H1 (cell line): ENCODE data around the gene SLN. TPM values are rescaled to one million over a fixed set of nuclear protein-coding genes. Genes with fewer than 3 reads are reported as not detected.

Source experiments
- CTCF ChIA-PET: fragments of 300-600 bp; sonication (Branson Sonifier 250); formaldehyde crosslinking; loops from one replicate; lab custom pipeline; 2021; ENCODE audit not compliant: partially characterized antibody; lab: Charles Lee
- POLR2A ChIA-PET: fragments of 300-600 bp; sonication (Branson Sonifier 250); formaldehyde crosslinking; loops from one replicate; lab custom pipeline; 2021; ENCODE audit warnings: inconsistent platforms; ENCODE audit not compliant: partially characterized antibody; lab: Charles Lee
- DNase-seq, 2 experiments: peaks; one replicate each; pipeline versions ENCODE4 v3.0.0 to v3.0.0-alpha.2; 2010 to 2022; ENCODE audit warnings: low spot score in 2 of 2, low read depth in 1 of 2, mixed read lengths in 1 of 2
- FAIRE-seq: peaks from 2 replicates; lab custom pipeline; 2011; peaks lifted over from hg19 to GRCh38; lab: Jason Lieb, UNC
- H2AFZ ChIP-seq: 2 replicates; pipeline ENCODE4 v1.8.1; 2012; ENCODE audit warnings: low read length, inconsistent platforms
- H2AK5ac ChIP-seq: 2 replicates; pipeline ENCODE4 v1.6.1; 2013; ENCODE audit warnings: low read depth, low read length
- H2BK120ac ChIP-seq: replicated peaks from 2 replicates; pipeline ENCODE3; 2013; ENCODE audit warnings: low read depth, low read length, inconsistent platforms
- H2BK12ac ChIP-seq: 2 replicates; pipeline ENCODE4 v1.6.1; 2013; ENCODE audit warnings: low read depth, low read length
- H2BK15ac ChIP-seq: 2 replicates; pipeline ENCODE4 v1.6.1; 2013; ENCODE audit warnings: low read length
- H2BK20ac ChIP-seq: 2 replicates; pipeline ENCODE4 v1.6.1; 2013; ENCODE audit warnings: low read length
- H2BK5ac ChIP-seq: 2 replicates; pipeline ENCODE4 v1.6.1; 2013; ENCODE audit warnings: low read depth, low read length
- H3K14ac ChIP-seq: 2 replicates; pipeline ENCODE4 v1.6.1; 2013; ENCODE audit warnings: inconsistent platforms; ENCODE audit not compliant: insufficient read length
- H3K18ac ChIP-seq: 2 replicates; pipeline ENCODE4 v1.6.1; 2013; ENCODE audit warnings: low read length; ENCODE audit errors: extremely low read depth
- H3K23ac ChIP-seq: 2 replicates; pipeline ENCODE4 v1.6.1; 2013; ENCODE audit warnings: inconsistent platforms; ENCODE audit not compliant: insufficient read length
- H3K23me2 ChIP-seq: 2 replicates; pipeline ENCODE4 v1.6.1; 2013; ENCODE audit warnings: low read depth, low read length
- H3K27ac ChIP-seq: 2 replicates; pipeline ENCODE4 v1.6.1; 2011; ENCODE audit warnings: low read depth, low read length, inconsistent platforms
- H3K27me3 ChIP-seq, 4 experiments: replicated peaks in 1 of 4; 1 replicate in 1 of 4; 2 replicates in 3 of 4; pipeline versions ENCODE4 v1.6.1 to v1.8.1; 2011 to 2013; ENCODE audit warnings: low read length in 3 of 4, mild to moderate bottlenecking in 3 of 4, inconsistent platforms in 2 of 4, mixed read lengths in 2 of 4, moderate library complexity in 1 of 4; ENCODE audit not compliant: control insufficient read depth in 3 of 4, insufficient read depth in 3 of 4; ENCODE audit errors: extremely low read depth in 1 of 4
- H3K36me3 ChIP-seq, 4 experiments: 2 replicates each; pipeline versions ENCODE4 v1.6.1 to v1.8.1; 2011 to 2013; ENCODE audit warnings: mild to moderate bottlenecking in 4 of 4, low read length in 3 of 4, moderate library complexity in 2 of 4, control low read depth in 1 of 4, inconsistent platforms in 1 of 4; ENCODE audit not compliant: insufficient read depth in 4 of 4, control insufficient read depth in 2 of 4
- H3K4ac ChIP-seq: replicated peaks from 2 replicates; pipeline ENCODE3; 2013; ENCODE audit warnings: low read length, low read depth, mixed read lengths, inconsistent platforms; ENCODE audit not compliant: insufficient read length
- H3K4me1 ChIP-seq, 4 experiments: replicated peaks in 1 of 4; 1 replicate in 1 of 4; 2 replicates in 3 of 4; pipeline versions ENCODE4 v1.6.1 to v1.8.1; 2011 to 2013; ENCODE audit warnings: low read length in 3 of 4, inconsistent platforms in 2 of 4, mixed read lengths in 1 of 4; ENCODE audit not compliant: insufficient read depth in 4 of 4, control insufficient read depth in 3 of 4
- H3K4me2 ChIP-seq, 2 experiments: 2 replicates each; pipeline versions ENCODE4 v1.6.1 to v1.8.1; 2011 to 2013; ENCODE audit warnings: low read depth in 2 of 2, low read length in 2 of 2, control low read depth in 1 of 2, inconsistent platforms in 1 of 2, mild to moderate bottlenecking in 1 of 2; ENCODE audit not compliant: insufficient read depth in 1 of 2
- H3K4me3 ChIP-seq, 4 experiments: fragments of 200-600, 300-600 bp in 1 of 4; sonication (generic), shearing (Covaris generic), sonication (Bioruptor Twin) in 1 of 4; 2 replicates each; pipeline versions ENCODE4 v1.5.1 to v1.8.1; 2011 to 2016; ENCODE audit warnings: low read length in 4 of 4, low read depth in 3 of 4, control low read depth in 2 of 4, inconsistent platforms in 2 of 4, mild to moderate bottlenecking in 2 of 4, mixed read lengths in 1 of 4, moderate library complexity in 1 of 4; ENCODE audit not compliant: insufficient read depth in 2 of 4; ENCODE audit errors: extremely low read depth in 1 of 4
- H3K56ac ChIP-seq: replicated peaks from 2 replicates; pipeline ENCODE3; 2013; ENCODE audit warnings: low read depth, mild to moderate bottlenecking, mixed read lengths, low read length, inconsistent platforms; ENCODE audit not compliant: insufficient read length
- H3K79me1 ChIP-seq: 2 replicates; pipeline ENCODE4 v1.6.1; 2013; ENCODE audit warnings: low read depth, low read length, control low read depth
- H3K79me2 ChIP-seq, 2 experiments: 2 replicates each; pipeline versions ENCODE4 v1.6.1 to v1.8.1; 2012 to 2013; ENCODE audit warnings: low read length in 2 of 2, mild to moderate bottlenecking in 2 of 2, inconsistent platforms in 1 of 2; ENCODE audit not compliant: insufficient read depth in 2 of 2, control insufficient read depth in 1 of 2
- H3K9ac ChIP-seq, 4 experiments: replicated peaks in 1 of 4; 1 replicate in 1 of 4; 2 replicates in 3 of 4; pipeline versions ENCODE4 v1.6.1 to v1.8.1; 2011 to 2013; ENCODE audit warnings: low read depth in 3 of 4, low read length in 3 of 4, control low read depth in 2 of 4, mild to moderate bottlenecking in 2 of 4, moderate library complexity in 2 of 4, inconsistent platforms in 1 of 4; ENCODE audit errors: extremely low read depth in 1 of 4
- H3K9me3 ChIP-seq, 2 experiments: 2 replicates each; pipeline versions ENCODE4 v1.6.1 to v1.8.1; 2012 to 2013; ENCODE audit warnings: mild to moderate bottlenecking in 2 of 2, moderate library complexity in 2 of 2, control low read depth in 1 of 2, inconsistent platforms in 1 of 2, low read depth in 1 of 2, low read length in 1 of 2, mixed read lengths in 1 of 2; ENCODE audit not compliant: insufficient read depth in 2 of 2
- H4K20me1 ChIP-seq, 2 experiments: replicated peaks in 1 of 2; 2 replicates each; pipeline versions ENCODE3 to v1.8.1; 2011 to 2013; ENCODE audit warnings: inconsistent platforms in 2 of 2, low read length in 2 of 2, mild to moderate bottlenecking in 1 of 2; ENCODE audit not compliant: insufficient read depth in 2 of 2, control insufficient read depth in 1 of 2
- H4K5ac ChIP-seq: 2 replicates; pipeline ENCODE4 v1.6.1; 2013; ENCODE audit warnings: low read length, low read depth, mixed read lengths, inconsistent platforms; ENCODE audit not compliant: insufficient read length
- H4K8ac ChIP-seq: 2 replicates; pipeline ENCODE4 v1.8.0; 2013; ENCODE audit warnings: mild to moderate bottlenecking, moderate library complexity, low read length, inconsistent platforms; ENCODE audit not compliant: insufficient read depth; ENCODE audit errors: extremely low read depth
- H4K91ac ChIP-seq: replicated peaks from 2 replicates; pipeline ENCODE3; 2013; ENCODE audit warnings: low read length, mixed read lengths, inconsistent platforms; ENCODE audit not compliant: insufficient read length
- CBX8 ChIP-seq: fragments of 300-800, 300-1000 bp; sonication (generic); IDR thresholded peaks from 2 replicates; pipeline ENCODE4 v1.7.1; 2016; ENCODE audit warnings: low read depth, low read length, borderline replicate concordance
- EGR1 ChIP-seq: IDR thresholded peaks from 2 replicates; pipeline ENCODE4 v1.6.1; 2011; ENCODE audit warnings: low read depth, low read length, borderline replicate concordance
- FOSL1 ChIP-seq: IDR thresholded peaks from 2 replicates; pipeline ENCODE4 v1.6.1; 2011; ENCODE audit warnings: mild to moderate bottlenecking, low read depth, low read length, moderate library complexity; ENCODE audit not compliant: insufficient read depth
- JUND ChIP-seq: IDR thresholded peaks from 2 replicates; pipeline ENCODE4 v1.6.1; 2011; ENCODE audit warnings: mild to moderate bottlenecking, improper control_type of control experiment, low read length
- NANOG ChIP-seq: IDR thresholded peaks from 2 replicates; pipeline ENCODE4 v1.6.1; 2011; ENCODE audit warnings: low read length, low read depth, mild to moderate bottlenecking, inconsistent platforms; ENCODE audit not compliant: insufficient read depth, poor library complexity, severe bottlenecking
- POU5F1 ChIP-seq: IDR thresholded peaks from 2 replicates; pipeline ENCODE4 v1.6.1; 2011; ENCODE audit warnings: low read depth, mild to moderate bottlenecking, low read length, moderate library complexity
- RFX5 ChIP-seq: IDR thresholded peaks from 2 replicates; pipeline ENCODE4 v1.6.1; 2011; ENCODE audit warnings: low read depth, low read length, improper control_type of control experiment, borderline replicate concordance
- RNF2 ChIP-seq: fragments of 200-900, 300-1000 bp; sonication (generic); IDR thresholded peaks from 2 replicates; pipeline ENCODE4 v1.7.1; 2016; ENCODE audit warnings: borderline replicate concordance, low read depth, mild to moderate bottlenecking, antibody characterized with exemption, low read length; ENCODE audit not compliant: poor library complexity, severe bottlenecking; ENCODE audit errors: missing control alignments
- SAP30 ChIP-seq: fragments of 300-600 bp; sonication (generic); IDR thresholded peaks from 2 replicates; pipeline ENCODE4 v1.7.1; 2012; ENCODE audit warnings: low read length, moderate library complexity, mild to moderate bottlenecking, inconsistent platforms; ENCODE audit not compliant: insufficient read depth, insufficient replicate concordance
- TAF7 ChIP-seq: optimal IDR thresholded peaks from 2 replicates; pipeline ENCODE3; 2011; ENCODE audit warnings: low read depth, mild to moderate bottlenecking, inconsistent platforms, low read length, moderate library complexity, borderline replicate concordance
- YY1 ChIP-seq: IDR thresholded peaks from 2 replicates; pipeline ENCODE4 v1.6.1; 2011; ENCODE audit warnings: low read depth, mild to moderate bottlenecking, low read length
- WGBS, 2 experiments: shearing (Covaris generic) in 1 of 2; methylation state at CpG; one replicate each; pipeline versions ENCODE4 v1.1.6 to v1.1.7; 2013 to 2015; ENCODE audit warnings: low lambda C conversion rate in 2 of 2, mixed read lengths in 2 of 2, inconsistent platforms in 1 of 2, low coverage in 1 of 2, missing lambda C conversion rate in 1 of 2; ENCODE audit not compliant: insufficient replicate concordance in 2 of 2, insufficient coverage in 1 of 2, insufficient read length in 1 of 2; ENCODE audit errors: extremely low coverage in 1 of 2, missing lambda C conversion rate in 1 of 2; 5-methylcytosine and 5-hydroxymethylcytosine counted together
- polyA plus RNA-seq, 7 experiments: library from polyadenylated mRNA; depleted of rRNA in 3 of 7; stranded (reverse) in 5 of 7; unstranded in 2 of 7; fragments of >200 nt in 5 of 7; fragments of 200-250 nt in 2 of 7; gene quantifications; 1 replicate in 5 of 7; 2 replicates in 1 of 7; 4 replicates in 1 of 7; pipeline versions ENCODE4 v1.2.1 to v1.2.3, GENCODE V29; 2011 to 2013; ENCODE audit warnings: missing spikeins in 2 of 7, mixed read lengths in 2 of 7
- total RNA-seq: library from RNA; stranded (reverse); fragmentation: NEBNext Ultra II Directional; extraction: Animal tissue kit (Norgen Biotek cat#: 25700); gene quantifications from 2 replicates; pipeline ENCODE4 v1.2.1, GENCODE V29; 2021

The SLN gene
- total and polyA plus RNA-seq, 2 of the 8 experiments (the other 6 are each of a cell fraction or from before 2014, with no cell fraction given) = not detected

DNA sequence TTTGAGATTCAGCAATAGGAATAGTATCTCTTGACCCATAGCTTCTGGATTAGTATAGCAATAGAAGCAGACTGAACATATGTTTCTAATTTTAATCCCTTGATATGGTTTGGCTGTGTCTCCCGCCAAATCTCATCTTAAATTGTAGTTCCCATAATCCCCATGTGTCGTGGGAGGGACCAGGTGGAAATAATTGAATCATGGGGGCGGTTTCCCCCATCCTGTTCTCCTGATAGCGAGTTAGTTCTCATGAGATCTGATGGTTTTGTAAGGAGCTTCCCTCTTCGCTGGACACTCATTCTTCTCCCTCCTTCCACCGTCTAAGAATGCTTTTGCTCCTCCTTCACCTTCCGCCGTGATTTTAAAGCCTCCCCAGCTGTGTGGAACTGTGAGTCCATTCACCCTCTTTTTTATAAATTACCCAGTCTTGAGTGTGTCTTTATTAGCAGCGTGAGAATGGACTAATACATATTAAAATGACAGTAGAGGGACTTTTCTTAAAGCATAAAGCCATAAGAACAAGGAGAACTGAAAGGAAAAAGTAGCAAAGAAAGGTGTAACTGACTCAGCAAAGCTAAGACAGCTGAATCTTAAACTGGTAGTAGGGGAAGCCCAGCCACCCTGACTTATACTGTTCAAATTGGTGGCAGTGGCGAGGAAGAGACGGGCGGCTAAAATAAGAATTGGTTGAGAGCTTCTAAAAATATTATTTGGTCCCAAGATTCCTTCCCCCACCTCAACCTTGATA is 20.3 kb upstream of the SLN start:
- ChIA-PET POLR2A (no interaction called here), CTCF (interaction anchor here (0.6 to 4.2 kb wide), 5 partner anchors 9 to 290 kb away, joined by 3 to 27 read pairs (median 3); no protein-coding TSS in a partner anchor)
- Histone ChIP-seq H2BK12ac (no peak overlapping the region), H4K20me1 (no peaks in the 10 kb centered on the region), H3K36me3 (no peaks in the 10 kb centered on the region), H3K79me2 (no peaks in the 10 kb centered on the region), H2AFZ (no peak overlapping the region), H2BK20ac (no peak overlapping the region), H3K4me1 (no peaks in the 10 kb centered on the region), H3K27ac (no peak overlapping the region), H4K5ac (no peak overlapping the region), H3K18ac (no peak overlapping the region), H3K56ac (no peak overlapping the region), H2AK5ac (no peak overlapping the region), H3K4me2 (no peak overlapping the region), H3K79me1 (no peaks in the 10 kb centered on the region), H3K9me3 (no peaks in the 10 kb centered on the region), H2BK120ac (no peak overlapping the region), H2BK5ac (no peak overlapping the region), H4K91ac (no peak overlapping the region), H3K14ac (no peak overlapping the region), H3K23me2 (no peaks in the 10 kb centered on the region), H3K4ac (no peak overlapping the region), H3K9ac (no peak overlapping the region), H4K8ac (no peak overlapping the region), H3K27me3 (no peaks in the 10 kb centered on the region), H3K4me3 (no peak overlapping the region), H2BK15ac (no peak overlapping the region), H3K23ac (no peak overlapping the region)
- DNase-seq = no peak
- WGBS, 2 experiments = 83% methylated on average over 12 of the region's 12 CpGs; no CpG with 5 or more reads in 1 of the 2 experiments
- TF ChIP-seq CBX8 (no peak), RFX5 (no peak), NANOG (no peak), SAP30 (no peak), RNF2 (no peak), POU5F1 (no peak), FOSL1 (no peak), YY1 (no peak), TAF7 (no peak), EGR1 (no peak), JUND (no peak)
- no peak for FAIRE-seq
